GM18511 (cell line): ENCODE data around the gene HELT.
"Not testable (repeated sequence)": the region's sequence is repeated elsewhere in the genome, so short reads cannot be mapped to it uniquely, and the experiment has no call there.

Source experiments
- ATAC-seq: cut with Tn5 transposase; IDR thresholded peaks from one replicate; pipeline ENCODE4 v1.9.1; 2021; ENCODE audit warnings: mild to moderate bottlenecking, moderate library complexity; ENCODE audit not compliant: unreplicated experiment

HELT gene, protein sequence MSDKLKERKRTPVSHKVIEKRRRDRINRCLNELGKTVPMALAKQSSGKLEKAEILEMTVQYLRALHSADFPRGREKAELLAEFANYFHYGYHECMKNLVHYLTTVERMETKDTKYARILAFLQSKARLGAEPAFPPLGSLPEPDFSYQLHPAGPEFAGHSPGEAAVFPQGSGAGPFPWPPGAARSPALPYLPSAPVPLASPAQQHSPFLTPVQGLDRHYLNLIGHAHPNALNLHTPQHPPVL

DNA sequence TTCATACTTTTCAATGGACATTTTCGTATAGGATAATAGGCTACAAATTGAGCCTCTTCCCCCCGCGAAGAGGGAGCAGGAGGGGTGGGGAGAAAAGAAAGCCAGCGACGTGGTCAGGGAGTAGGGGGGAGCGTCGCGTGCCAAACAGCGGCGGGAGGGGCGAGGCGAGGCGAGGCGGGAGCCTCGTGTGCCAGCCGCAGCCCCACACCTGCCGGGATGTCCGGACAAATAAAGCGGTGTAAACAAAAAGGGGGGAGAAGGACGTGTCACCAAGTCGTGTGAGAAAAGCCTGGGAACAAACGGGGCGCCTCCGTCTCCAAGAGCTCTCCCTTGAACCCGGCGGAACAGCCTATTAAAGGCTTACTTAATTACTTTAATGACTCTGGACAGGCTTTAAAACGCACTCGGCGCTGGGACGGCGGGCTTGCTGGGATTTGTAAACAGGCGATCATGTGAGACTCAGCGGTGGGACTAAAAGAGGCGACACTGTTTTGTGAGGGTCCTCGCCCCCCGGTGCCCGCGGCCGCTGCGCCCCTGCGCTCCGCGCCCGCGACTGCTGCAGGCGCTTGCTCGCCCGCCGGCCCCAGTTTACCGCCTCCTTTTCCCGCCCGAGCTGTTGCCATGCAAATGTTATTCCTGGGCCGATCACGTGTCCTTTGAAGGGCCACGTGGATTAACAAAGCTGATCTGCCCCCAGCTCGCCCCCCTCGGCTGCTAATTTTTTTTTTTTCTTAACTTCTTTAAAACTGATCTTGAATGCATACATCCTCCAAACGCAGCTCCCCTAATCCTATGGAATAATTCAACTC is at the start of gene HELT:
Gene HELT, plus strand, starts transcription at position 527 of the 809 bp plus-strand sequence. CDS start 439 bp downstream, outside the sequence.
- ATAC-seq = no peak

DNA sequence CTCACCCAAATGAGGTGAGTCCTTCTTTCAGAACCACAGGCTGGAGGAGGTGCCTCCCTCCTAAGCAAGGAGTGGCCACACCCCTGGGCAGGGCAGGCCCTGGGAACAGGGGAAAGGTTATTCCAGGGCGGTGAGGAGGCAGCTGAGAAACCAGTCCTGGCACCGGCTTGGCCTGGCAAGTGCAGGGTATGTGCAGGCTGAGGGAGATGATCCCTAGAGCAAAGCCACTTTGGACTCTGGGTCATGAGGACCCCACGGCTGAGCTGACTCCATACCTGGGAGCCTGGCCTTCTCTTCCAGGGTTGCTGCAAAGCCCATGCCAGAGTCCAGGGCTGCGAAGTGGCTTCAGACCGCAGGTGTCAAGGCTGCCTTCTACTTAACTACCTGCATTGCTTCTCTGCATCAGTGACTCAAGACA is 49.5 kb upstream of the HELT start:
- ATAC-seq = no peak

DNA sequence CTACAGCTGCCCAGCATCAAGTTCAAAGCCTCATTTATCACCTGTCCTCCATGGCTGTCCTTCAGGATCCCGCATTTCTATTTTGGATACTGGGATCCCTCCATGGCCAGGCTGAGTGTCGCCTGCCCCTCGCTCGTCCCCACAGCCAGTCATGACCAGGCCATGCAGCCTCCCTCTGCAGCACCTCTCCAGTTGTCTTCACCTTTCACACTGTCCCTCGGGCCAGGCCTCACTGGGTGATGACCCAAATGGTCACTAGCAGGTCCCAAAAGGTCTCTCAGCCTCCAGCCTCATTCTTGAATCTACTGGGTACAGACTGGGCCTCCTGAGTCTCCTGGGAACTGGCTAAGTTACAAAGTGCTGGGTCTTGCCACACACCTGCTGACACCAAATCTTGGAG is 48.7 kb upstream of the HELT start:
- no peak for ATAC-seq

DNA sequence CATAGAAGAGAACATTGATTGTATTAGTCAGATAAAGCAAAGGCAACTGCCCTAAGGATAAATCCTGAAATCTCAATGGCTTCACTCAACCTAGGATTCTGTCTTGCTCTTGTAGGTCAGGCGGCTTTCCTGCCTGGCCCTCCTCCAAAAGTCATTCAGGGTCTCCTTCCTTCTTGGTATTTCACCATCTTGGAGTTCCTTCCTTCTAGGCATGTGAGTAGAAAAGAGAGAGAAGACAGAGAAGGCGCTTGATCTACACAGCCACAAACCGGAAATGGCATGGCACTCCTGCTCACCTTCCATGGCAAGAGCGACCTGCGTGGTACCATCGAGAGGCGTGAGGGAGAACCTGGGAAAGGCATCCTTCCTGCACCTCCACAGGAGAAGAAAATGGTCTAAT is 45.3 kb upstream of the HELT start:
- no peak for ATAC-seq

DNA sequence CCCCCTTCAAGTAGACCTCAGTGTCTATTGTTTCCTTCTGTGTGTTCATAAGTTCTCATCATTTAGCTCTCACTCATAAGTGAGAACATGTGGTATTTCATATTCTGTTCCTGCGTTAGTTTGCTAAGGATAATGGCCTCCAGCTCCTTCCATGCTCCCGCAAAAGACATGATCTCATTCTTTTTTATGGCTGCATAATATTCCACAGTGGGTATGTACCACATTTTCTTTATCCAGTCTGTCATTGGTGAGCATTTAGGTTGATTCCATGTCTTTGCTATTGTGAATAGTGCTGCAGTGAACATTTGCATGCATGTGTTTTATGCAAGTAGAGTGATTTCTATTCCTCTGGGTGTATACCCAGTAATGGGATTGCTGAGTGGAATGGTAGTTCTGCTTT is 41.9 kb upstream of the HELT start:
- not testable (repeated sequence) for ATAC-seq

DNA sequence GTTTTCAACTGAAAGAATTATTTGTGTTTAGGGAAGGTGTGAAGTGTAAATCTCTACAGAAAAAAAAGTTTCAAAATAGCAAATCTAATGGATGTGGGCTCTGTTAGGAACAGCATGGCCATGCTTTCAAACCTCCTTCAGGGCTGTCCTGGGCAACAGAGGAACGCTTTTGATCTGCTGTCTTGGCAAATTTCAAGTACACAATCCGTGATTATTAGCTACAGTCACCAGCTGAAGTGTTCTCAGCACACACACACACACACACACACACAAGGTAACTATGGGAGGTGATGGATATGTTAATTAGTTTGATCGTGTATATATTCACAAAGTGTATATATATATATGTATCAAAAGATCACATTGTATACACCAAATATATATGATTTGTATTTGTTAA is 40.5 kb upstream of the HELT start:
- ATAC-seq = no peak

DNA sequence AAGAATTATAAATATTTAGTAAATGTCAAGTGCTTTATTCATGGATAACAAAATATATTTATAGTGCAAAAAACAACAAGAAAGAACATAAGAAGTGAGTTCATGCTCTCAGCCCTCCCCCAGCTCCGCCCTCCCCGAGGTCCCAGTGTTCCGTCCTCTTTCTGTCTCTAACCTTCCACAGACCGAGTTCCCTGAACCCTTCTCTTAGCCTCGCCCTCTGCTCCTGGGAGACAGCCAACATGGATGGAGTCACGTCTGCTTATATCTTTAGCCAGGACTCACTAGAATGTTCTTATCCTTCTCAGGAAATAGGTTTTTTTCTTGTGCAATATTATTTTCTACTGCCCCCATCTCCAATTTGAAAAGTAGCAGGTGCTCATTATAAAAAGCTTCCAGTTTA is 40.1 kb upstream of the HELT start:
- ATAC-seq = no peak

DNA sequence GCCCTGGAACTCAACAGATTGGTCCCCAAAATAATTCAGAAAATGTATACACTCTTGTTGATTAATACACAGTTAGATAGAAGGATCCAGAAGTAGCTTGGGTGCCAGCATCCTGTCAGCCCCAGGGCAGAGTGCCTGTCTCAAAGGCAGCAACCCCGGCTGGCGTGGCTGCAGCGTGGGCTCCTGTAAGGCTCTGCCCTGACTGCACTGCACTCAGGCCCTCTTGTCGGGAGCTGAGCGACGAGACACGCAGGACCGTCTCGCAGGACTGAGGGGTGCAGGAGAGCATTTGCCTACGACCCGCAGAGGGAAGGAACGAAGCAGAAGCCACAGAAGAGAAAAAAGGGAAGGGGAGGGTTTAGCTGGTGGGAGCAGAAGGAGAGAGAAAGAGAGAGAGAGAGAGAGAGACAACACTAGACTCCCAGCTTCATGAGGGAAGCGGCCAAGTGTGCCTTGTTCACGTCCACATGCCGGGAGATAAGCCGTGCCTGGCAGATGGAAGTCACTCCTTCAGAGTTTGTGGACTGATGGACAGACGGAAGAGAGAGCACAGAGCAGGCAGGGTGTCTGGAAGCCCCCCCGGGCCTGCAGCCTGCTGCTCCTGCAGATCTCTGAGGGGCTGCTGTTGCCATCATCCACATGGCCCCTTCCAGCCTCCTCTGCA is 38.7 kb upstream of the HELT start:
- ATAC-seq = no peak

DNA sequence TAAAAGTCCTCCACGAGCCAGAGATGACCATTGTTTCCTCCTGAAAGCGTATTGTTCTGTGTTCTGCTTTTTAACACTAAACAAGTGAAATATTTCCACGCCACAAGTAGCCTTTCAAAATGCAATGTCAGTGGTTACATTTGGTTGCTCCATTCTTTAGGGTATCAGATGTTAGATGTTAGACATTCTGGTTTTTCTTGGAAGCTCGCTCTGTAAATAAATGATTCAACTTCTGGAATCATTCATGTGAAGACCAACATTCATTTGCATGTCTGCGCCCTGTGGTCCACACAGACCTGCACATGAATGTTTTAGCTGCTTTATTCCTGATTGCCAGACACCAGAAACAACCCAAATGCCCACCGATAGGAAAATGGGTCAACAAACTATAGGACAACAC is 38.0 kb upstream of the HELT start:
- no peak for ATAC-seq

DNA sequence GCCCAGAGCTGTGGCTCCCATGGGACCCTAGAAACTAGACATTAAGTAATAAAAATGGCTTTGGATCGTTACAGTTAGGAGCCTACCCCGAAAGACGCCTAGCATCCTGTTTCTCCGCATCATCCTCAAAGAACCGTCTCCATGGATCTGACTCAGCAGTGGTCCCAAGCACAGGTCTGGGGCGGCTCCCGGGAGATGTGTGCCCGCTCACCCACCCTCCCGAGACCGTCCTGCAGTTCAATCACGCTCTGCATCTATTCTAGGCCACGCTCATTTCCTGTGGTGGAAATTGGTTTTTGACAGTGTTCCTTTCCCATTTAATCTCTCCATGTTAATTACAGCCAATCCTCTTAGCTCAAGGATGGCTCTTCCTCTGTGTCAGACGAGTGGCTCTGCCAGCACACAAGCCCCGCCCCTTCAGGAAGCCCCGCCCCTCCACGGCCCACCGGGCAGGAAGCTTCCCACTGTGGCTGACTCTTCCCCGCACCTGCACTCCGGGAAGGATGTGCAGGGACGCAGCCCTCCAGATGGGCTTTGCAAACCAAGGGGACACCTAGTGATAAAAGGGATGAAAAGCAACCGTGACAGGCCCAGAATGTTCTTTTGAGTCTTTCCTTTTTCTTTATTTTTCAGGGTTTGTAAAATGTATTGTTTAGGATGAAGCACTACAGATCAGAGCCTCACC is 34.5 kb upstream of the HELT start:
- peak; percentile 89 for ATAC-seq

DNA sequence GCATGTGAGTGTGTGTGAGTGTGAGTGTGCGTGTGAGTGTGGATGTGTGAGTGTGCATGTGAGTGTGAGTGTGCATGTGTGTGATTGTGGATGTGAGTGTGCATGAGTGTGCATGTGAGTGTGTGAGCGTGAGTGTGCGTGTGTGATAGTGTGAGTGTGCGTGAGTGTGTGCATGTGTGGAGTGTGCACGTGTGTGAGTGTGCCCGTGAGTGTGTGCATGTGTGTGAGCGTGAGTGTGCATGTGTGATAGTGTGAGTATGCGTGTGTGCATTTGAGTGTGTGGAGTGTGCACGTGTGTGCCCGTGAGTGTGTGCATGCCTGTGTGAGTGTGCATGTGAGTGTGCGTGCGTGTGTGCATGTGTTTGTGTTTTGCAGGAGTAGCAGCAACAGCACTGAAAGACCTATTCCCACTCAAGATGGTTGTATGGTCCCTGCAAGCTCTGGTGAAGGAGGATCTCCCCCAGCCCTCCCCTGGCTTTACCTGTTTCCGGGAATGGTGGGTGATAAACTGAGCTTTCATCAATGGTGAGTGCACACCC is 30.7 kb upstream of the HELT start:
- ATAC-seq = no peak

DNA sequence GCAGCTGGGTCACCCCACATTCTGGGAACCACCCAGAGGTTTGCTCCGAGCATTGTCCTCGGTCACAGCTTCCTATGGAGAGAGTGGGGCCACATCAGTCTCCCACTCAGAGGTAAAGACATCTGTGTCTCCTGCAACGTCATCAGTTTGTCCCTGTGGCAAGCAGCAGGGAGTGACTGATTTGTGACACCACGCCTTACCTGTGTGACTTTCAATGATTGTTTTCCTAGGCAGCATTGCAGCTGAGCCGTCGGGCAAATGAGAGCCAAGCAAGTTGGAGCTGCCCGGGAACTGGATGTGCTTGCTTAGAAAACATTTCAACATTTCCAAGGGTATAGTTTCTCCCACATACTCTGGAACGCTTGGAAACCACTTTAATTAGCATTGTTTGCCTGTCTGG is 29.7 kb upstream of the HELT start:
- ATAC-seq = no peak

DNA sequence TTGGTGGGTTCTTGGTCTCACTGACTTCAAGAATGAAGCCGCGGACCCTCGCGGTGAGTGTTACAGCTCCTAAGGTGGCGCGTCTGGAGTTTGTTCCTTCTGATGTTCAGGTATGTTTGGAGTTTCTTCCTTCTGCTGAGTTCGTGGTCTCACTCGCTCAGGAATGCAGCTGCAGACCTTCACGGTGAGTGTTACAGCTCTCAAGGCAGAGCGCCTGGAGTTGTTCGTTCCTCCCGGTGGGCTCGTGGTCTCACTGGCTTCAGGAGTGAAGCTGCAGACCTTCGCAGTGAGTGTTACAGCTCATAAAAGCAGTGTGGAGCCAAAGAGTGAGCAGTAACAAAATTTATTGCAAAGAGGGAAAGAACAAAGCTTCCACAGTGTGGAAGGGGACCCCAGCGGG is 29.0 kb upstream of the HELT start:
- not testable (repeated sequence) for ATAC-seq

DNA sequence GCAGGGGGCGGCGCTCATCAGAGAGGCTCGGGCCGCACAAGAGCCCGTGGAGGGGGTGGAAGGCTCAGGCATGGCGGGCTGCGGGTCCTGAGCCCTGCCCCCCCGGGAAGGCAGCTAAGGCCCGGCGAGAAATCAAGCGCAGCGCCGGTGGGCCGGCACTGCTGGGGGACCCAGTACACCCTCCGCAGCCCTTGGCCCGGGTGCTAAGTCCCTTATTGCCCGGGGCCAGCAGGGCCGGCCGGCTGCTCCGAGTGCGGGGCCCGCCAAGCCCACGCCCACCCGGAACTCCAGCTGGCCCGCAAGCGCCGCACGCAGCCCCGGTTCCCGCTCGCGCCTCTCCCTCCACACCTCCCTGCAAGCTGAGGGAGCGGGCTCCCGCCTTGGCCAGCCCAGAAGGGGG is 28.2 kb upstream of the HELT start:
- ATAC-seq = not testable (repeated sequence)

DNA sequence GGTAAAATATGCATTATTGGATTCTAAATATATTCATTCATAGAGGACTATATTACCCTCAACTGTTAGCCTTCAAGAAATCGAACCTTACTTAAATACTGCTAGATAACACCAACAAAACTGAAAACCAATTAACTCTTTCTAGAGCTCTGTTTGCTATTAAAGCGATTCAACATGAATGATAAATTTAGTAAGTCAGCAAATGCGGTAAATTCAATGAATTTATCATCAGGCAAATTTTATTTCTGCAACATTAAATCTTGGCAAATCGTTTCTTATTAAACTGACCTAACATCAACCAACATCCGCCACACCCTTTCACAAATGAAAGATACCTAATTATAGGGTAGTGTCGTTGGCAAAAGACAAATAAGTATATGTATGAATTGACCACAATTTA is 26.4 kb upstream of the HELT start:
- ATAC-seq = no peak

DNA sequence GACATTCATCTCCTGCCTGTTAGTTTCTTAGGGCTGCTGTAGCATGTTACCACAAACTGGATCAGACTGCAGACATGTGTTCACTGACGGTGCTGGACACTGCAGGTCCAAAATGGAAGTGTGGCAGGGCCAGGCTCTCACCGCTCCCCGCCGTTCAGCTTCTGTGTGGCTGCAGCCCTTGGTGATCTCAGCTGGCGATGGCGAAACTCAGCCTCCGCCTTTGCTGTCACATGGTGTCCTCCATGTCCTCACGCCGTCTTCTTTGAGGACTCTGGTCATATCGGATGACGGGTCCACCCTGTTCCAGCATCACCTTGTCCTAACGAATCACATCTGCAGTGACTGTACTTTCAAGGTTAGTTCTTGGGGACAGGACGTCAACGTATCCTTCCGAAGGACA is 25.9 kb upstream of the HELT start:
- ATAC-seq = no peak

DNA sequence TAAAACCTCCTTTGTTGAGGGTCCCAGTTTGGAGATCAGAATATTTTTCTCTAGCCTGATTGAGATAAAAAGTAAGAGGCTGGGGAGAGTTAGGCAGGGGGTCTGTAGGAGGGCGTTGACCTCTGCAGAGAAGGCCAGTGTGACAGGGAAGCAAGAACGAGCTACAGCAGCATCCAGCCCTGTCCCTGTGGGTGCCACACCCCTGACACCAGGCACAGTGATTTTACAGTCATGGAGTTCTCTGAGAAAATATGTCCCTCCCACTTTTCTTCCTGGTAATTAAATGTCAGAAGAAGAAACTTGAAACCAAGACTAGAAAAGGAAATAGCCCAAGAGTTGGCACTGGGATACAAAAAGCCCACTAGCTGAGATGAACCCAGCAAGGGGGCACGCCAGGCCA is 25.0 kb upstream of the HELT start:
- ATAC-seq = no peak

DNA sequence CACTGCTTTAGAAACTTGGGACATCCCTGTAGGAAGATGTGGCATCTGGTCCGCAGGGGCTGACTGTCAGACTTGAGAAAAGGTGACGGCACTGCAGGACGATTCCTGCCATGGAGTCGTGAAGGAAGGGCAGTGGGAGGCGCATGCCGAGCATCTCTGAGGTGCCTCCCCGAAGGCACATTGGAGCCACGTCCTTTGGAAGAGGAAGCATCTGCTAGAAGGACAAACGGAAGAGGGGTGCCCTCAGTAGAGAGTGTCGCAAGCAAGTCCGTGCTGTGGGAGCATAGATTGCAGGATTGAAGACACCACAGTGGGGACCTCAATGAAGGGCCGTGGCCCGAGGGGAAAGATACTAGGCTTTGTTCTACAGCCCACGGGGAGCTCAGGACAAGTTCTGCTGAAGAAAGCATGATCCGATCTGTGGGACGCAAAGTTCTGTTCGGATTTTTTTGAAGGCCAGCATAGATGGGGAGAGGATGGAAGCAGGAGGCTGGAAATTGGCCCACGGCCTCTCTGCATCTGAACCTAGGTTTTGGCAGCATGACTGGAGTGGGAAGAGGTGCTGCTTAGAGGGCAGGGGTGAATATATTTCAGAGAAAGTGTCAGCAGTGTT is 24.2 kb upstream of the HELT start:
- ATAC-seq = no peak

DNA sequence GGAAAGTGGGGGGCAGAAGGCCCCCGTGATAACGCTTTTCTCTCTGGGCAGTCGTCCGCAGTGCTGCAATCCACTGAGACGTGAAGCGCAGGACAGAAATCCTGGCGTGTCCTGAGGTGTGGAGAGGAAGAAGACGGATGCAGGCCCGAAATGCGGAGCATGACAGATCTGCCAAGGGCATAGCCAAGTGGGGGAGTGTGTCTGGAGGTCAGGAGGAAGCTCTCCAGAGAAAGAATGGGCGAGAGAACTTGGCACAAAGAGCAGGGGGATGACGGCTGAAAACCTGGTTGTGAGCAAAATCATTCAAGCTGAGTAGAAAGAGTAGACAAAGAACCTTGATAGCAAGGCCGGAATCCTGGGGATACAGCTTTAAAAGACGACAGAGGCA is 23.7 kb upstream of the HELT start:
- no peak for ATAC-seq

DNA sequence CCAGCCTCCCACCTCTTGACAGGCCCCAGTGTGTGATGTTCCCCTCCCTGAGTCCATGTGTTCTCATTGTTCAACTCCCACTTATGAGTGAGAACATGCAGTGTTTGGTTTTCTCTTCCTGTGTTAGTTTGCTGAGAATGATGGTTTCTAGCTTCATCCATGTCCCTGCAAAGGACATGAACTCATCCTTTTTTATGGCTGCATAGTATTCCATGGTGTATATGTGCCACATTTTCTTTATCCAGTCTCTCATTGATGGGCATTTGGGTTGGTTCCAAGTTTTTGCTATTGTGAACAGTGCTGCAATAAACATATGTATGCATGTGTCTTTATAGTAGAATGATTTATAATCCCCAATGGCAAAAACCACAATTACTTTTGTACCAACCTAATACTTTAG is 20.6 kb upstream of the HELT start:
- ATAC-seq = not testable (repeated sequence)

DNA sequence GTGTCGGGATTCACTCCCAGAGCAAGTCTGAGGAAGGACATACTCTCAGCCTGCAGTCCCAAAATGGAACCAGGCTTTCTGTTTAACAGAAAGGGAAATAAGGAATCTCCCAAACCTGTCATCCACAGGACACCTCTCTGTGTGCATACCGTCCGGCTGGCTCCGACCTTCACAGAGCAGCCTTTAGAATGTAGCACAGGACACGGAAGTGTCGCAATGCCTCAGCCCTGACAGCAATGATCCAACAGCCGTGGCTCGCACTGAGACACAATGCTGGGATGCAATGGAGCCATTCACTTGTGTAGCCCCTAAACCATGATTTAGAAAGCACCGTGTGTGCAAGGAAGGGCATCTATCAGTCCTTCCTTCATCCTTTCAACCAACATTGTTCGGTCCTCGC is 15.5 kb upstream of the HELT start:
- no peak for ATAC-seq
